Thyroid gland (tissue), 4 donors: ENCODE results near the gene AUH.

Experiments
- CTCF ChIP-seq, 6 experiments: fragments of 200-600 bp in 3 of 6; fragments of 450-650 bp in 3 of 6; sonication (generic) in 3 of 6; IDR thresholded peaks; one replicate each; pipeline ENCODE4 v1.5.1; 2016 to 2019; ENCODE audit warnings: antibody characterized with exemption in 6 of 6, mild to moderate bottlenecking in 2 of 6, inconsistent platforms in 1 of 6, moderate library complexity in 1 of 6
- POLR2A ChIP-seq, 2 donors: fragments of 450-650 bp; IDR thresholded peaks; one replicate each; pipeline ENCODE4 v1.6.1; 2017; ENCODE audit warnings: antibody characterized with exemption in 2 of 2, mild to moderate bottlenecking in 2 of 2, moderate library complexity in 1 of 2

- TF ChIP-seq CTCF (IDR thresholded peaks at IDR 0.05) (no peak), POLR2A (IDR thresholded peaks at IDR 0.05) (no peak)
These were observed 56.0 kb downstream of the AUH start for GRCh38 chr9:91305596-91306295.
